ENCODE measurements around the gene PAPSS1. TPM values are rescaled to one million over a fixed set of nuclear protein-coding genes. Genes with fewer than 3 reads are reported as not detected.

Gene PAPSS1
- total RNA-seq (2022; extraction: Qiagen RNA extraction), result 29.8 to 35.5 TPM (median 34.6 TPM) in 5 replicates

DNA sequence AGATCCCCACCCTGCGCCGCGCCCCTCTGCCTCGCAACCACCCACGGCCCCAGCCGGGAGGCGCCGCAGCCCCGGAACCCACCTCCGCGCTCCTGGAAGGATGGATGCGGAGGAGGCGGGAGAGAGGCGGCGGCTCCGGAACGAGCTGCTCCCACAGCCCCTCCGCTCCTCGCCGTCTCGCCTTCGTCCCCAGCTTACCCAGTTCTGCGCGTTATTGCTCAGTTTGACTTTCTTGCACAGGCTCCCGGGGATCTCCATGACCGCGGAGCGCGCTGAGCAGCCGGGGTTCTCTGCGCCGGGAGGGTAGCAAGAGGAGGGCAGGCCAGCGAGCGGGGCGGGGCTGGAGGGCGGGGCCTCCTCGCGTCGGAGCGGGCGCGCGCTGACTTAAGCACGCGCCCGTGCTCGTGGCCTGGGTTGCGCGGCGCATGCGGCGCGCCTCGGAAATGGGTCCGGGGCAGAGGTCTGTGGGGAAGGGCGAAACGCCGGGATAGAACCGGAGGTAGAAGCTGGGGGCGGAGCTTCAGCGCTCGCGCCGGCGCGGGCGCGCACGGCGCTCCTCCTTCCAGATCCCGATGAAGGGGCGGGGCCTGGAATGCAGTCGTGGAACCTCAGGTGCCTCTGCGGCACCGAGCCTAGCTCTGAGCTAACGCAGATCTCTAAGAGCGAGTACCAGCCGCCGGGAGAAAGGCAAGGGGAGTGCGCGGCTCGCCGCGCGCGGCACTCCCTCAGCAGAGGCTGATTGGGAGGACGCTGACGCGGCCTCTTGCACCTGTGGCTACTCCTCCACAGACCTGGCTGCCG, at the start of gene PAPSS1:
Gene PAPSS1 (minus strand): TSS at position 313 of the 801 bp plus-strand sequence. CDS start 55 bp downstream, at position 258.

Other genes starting within 250 kb of the PAPSS1 start
- 19.9 to 41.3 TPM (median 37.4 TPM) in 5 replicates for gene SGMS2, start 104.7 kb upstream of the PAPSS1 start, total RNA-seq (2022; extraction: Qiagen RNA extraction)
- 1.3 to 1.8 TPM (median 1.7 TPM) in 5 replicates for gene CYP2U1, start 211.3 kb upstream of the PAPSS1 start, total RNA-seq (2022; extraction: Qiagen RNA extraction)

Measured in A549 treated with dexamethasone at 1 μM for 4 hours (cell line).